Spleen (tissue), 7 donors: Measurements from ENCODE around the gene CEMIP.

Experiments used
- CTCF ChIP-seq, 11 experiments: fragments of 200-600 bp in 7 of 11; fragments of 450-650 bp in 4 of 11; sonication (generic) in 4 of 11; IDR thresholded peaks in 8 of 11; conservative IDR thresholded peaks in 3 of 11; 1 replicate in 7 of 11; 2 replicates in 4 of 11; pipeline versions ENCODE4 v1.4.0 to v1.8.0; 2016 to 2021; ENCODE audit warnings: antibody characterized with exemption in 11 of 11, inconsistent platforms in 4 of 11, mild to moderate bottlenecking in 1 of 11
- POLR2A ChIP-seq, 3 donors: fragments of 450-650 bp; IDR thresholded peaks; one replicate each; pipeline ENCODE4 v1.5.1; 2017; ENCODE audit warnings: antibody characterized with exemption in 3 of 3, mild to moderate bottlenecking in 1 of 3
- POLR2AphosphoS5 ChIP-seq, 3 donors: sonication (generic); formaldehyde crosslinking; IDR thresholded peaks; one replicate each; pipeline ENCODE4 v1.5.1; 2017; ENCODE audit warnings: antibody characterized with exemption in 3 of 3
- donor health status: DM: no; HTN: no; CAD: no; lungs with moderate emphysema.
- donor health status: DM: no; HTN: no; CAD: no.
- donor health status: DM: no; HTN: no; CAD: no.

GRCh38 chr15:80777826-80778620 is 1.1 kb upstream of the CEMIP start:
- no peak for TF ChIP-seq POLR2AphosphoS5 (IDR thresholded peaks at IDR 0.05)
- no peak for TF ChIP-seq CTCF (IDR thresholded peaks at IDR 0.05 in 8 of 11, conservative IDR thresholded peaks at IDR 0.05 in 3 of 11)
- TF ChIP-seq POLR2A (IDR thresholded peaks at IDR 0.05) = no peak
